MCF 10A (cell line): Measurements from ENCODE around the gene LDLRAD4. TPM values are rescaled to one million over a fixed set of nuclear protein-coding genes. Genes with fewer than 3 reads are reported as not detected.
"Not testable (repeated sequence)": the region's sequence is repeated elsewhere in the genome, so short reads cannot be mapped to it uniquely, and the experiment has no call there.

Experiments
- BruUV-seq: library from RNA; stranded (reverse); fragments of 400-500 nt; replicated peaks from 2 replicates; lab custom pipeline; 2021; lab: Mats Ljungman, UMichigan
- CTCF ChIA-PET: fragments of 300-600 bp; sonication (Branson Sonifier 250); formaldehyde crosslinking; extraction: SDS; loops from one replicate; lab custom pipeline; 2021; ENCODE audit warnings: antibody characterized with exemption, inconsistent platforms; lab: Yijun Ruan, JAX
- POLR2A ChIA-PET: fragments of 300-600, 350-650 bp; sonication (Branson Sonifier 250); formaldehyde crosslinking; extraction: SDS; loops from one replicate; lab custom pipeline; 2020; ENCODE audit warnings: antibody characterized with exemption, inconsistent platforms; lab: Yijun Ruan, JAX
- DNase-seq: peaks from one replicate; pipeline ENCODE4 v3.0.0-alpha.2; 2018; ENCODE audit not compliant: unreplicated experiment
- H3K27ac Mint-ChIP-seq: one replicate; pipeline ENCODE4 v1.8.0; 2022; ENCODE audit warnings: mild to moderate bottlenecking, low read depth, mixed read lengths; ENCODE audit not compliant: unreplicated experiment
- H3K27me3 Mint-ChIP-seq: one replicate; pipeline ENCODE4 v1.8.0; 2022; ENCODE audit warnings: mixed read lengths; ENCODE audit not compliant: insufficient read depth, unreplicated experiment
- H3K36me3 Mint-ChIP-seq: one replicate; pipeline ENCODE4 v1.8.0; 2022; ENCODE audit warnings: mild to moderate bottlenecking, moderate library complexity, mixed read lengths; ENCODE audit not compliant: insufficient read depth, unreplicated experiment
- H3K4me1 Mint-ChIP-seq: one replicate; pipeline ENCODE4 v1.8.0; 2022; ENCODE audit warnings: mixed read lengths; ENCODE audit not compliant: insufficient read depth, unreplicated experiment
- H3K4me3 Mint-ChIP-seq: one replicate; pipeline ENCODE4 v1.8.0; 2022; ENCODE audit warnings: mild to moderate bottlenecking, moderate library complexity, mixed read lengths; ENCODE audit not compliant: unreplicated experiment
- H3K9me3 Mint-ChIP-seq: one replicate; pipeline ENCODE4 v1.8.0; 2022; ENCODE audit warnings: mixed read lengths; ENCODE audit not compliant: unreplicated experiment
- CTCF ChIP-seq: fragments of 200-600 bp; IDR thresholded peaks from one replicate; pipeline ENCODE4 v1.8.0; 2022; ENCODE audit warnings: antibody characterized with exemption, mild to moderate bottlenecking; ENCODE audit not compliant: unreplicated experiment
- intact Hi-C: fragments of 100-400 bp; cut with micrococcal nuclease; formaldehyde crosslinking; loops from 2 replicates; pipeline ENCODE4 v1.14.1; 2022
- total RNA-seq: library from RNA; stranded (reverse); gene quantifications from 2 replicates; pipeline ENCODE4 v1.2.3, GENCODE V29; 2022

The LDLRAD4 gene
- total RNA-seq, 1 experiment from 2014 or later = not detected

- Mint-ChIP-seq H3K9me3 (peaks cover 8% of the 10 kb centered on the region), H3K4me1 (no peaks in the 10 kb centered on the region), H3K27me3 (no peaks in the 10 kb centered on the region), H3K27ac (no peak overlapping the region), H3K36me3 (no peaks in the 10 kb centered on the region), H3K4me3 (no peak overlapping the region)
- intact Hi-C loops = no loop called here
- TF ChIP-seq CTCF = no peak
- BruUV-seq = no TSS peak
- CTCF ChIA-PET = no interaction called here
- POLR2A ChIA-PET = no interaction called here
- no peak for DNase-seq
Observed at GRCh38 chr18:13486686-13487085, 268.1 kb downstream of the LDLRAD4 start.

GRCh38 chr18:13487237-13487636 is 268.7 kb downstream of the LDLRAD4 start:
- ChIA-PET POLR2A (no interaction called here), CTCF (no interaction called here)
- no TSS peak for BruUV-seq
- TF ChIP-seq CTCF = no peak
- intact Hi-C loops = no loop called here
- no peak for DNase-seq
- Mint-ChIP-seq H3K27me3 (no peaks in the 10 kb centered on the region), H3K4me1 (no peaks in the 10 kb centered on the region), H3K36me3 (no peaks in the 10 kb centered on the region), H3K4me3 (no peak overlapping the region), H3K9me3 (peaks cover 8% of the 10 kb centered on the region), H3K27ac (no peak overlapping the region)

- TF ChIP-seq CTCF = no peak
- ChIA-PET POLR2A (no interaction called here), CTCF (no interaction called here)
- Mint-ChIP-seq H3K4me1 (no peaks in the 10 kb centered on the region), H3K27ac (no peak overlapping the region), H3K27me3 (no peaks in the 10 kb centered on the region), H3K9me3 (peaks cover 8% of the 10 kb centered on the region), H3K4me3 (no peak overlapping the region), H3K36me3 (no peaks in the 10 kb centered on the region)
- no TSS peak for BruUV-seq
- intact Hi-C loops = no loop called here
- DNase-seq = no peak
Observed at GRCh38 chr18:13488281-13488929, 269.8 kb downstream of the LDLRAD4 start.

GRCh38 chr18:13489303-13489702 is 270.7 kb downstream of the LDLRAD4 start:
- H3K4me1 Mint-ChIP-seq, H3K4me3 Mint-ChIP-seq, H3K9me3 Mint-ChIP-seq, H3K36me3 Mint-ChIP-seq, intact Hi-C loops, BruUV-seq, H3K27ac Mint-ChIP-seq, POLR2A ChIA-PET, H3K27me3 Mint-ChIP-seq, DNase-seq: not testable (repeated sequence)
- CTCF ChIA-PET = interaction anchor here (0.6 kb wide), 1 partner anchor 36 kb away, joined by 3 read pairs; no protein-coding TSS in a partner anchor
